Stimulated activated CD4-positive, alpha-beta T cell treated with anti-CD3 and anti-CD28 coated beads, Interleukin-15, amount 100 ng/mL, for 1 hour (primary cell): ENCODE results near the gene CLEC16A.
A peak's percentile ranks its signal among the peaks of the same experiment; 100 is the strongest.
"Not testable (repeated sequence)": the region's sequence is repeated elsewhere in the genome, so short reads cannot be mapped to it uniquely, and the experiment has no call there.

Experiments used
- DNase-seq, 2 donors: peaks; one replicate each; pipeline ENCODE4 v3.0.0-alpha.2; 2020; ENCODE audit warnings: low read depth in 1 of 2, low spot score in 1 of 2

The CLEC16A gene

DNA sequence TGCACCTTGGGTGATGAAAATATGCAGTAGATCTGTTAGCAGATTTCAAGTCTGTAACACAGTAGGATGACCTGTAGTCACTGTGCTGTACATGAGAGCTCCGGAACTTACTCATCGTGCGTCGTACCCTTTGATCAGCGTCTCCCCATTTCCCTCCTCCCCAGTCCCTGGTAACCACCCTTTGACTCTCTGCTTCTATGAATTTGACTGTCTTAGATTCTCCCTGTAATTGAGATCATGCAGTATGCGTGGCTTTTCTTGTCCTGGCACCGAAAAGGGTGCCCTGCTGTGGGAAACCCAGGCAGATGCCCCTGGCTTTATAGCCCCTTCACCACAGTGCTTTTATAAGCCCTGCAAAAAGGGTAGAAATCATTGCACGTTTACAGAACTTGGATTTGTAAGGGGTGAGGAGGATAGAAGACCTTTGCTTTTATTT, 20.5 kb downstream of the CLEC16A start:
- peak in 1 of 2 donors; percentile 40 for DNase-seq

DNA sequence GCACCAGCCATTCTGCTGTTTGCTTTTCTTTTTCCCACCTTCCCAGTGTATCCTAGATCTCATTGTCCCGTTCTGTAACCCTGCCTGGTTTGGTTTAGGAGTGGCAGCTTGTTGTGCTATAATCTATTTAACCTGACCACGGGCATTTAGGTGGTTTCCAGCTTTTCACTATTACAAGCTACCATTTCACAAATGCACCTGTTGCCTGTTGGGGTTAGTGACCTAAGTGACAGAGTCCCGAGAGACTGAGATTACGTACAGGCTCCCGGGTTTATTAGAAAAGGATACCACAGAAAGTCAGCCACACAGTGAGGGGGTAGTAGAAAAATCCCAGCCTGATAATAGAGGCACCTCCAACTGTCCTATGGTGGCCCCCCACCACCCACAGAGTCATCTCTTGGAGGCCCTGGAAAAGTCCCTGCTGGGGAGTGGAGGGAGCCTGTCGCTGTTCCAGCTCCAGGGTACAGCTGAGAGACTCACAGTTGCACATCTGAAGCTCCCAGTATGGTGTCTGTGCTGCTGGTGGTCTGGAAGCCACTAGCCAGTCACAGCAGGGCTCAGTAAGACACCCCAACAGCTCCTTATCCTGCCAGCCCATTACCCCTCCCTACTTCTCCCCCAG, 21.2 kb downstream of the CLEC16A start:
- DNase-seq = no peak

DNA sequence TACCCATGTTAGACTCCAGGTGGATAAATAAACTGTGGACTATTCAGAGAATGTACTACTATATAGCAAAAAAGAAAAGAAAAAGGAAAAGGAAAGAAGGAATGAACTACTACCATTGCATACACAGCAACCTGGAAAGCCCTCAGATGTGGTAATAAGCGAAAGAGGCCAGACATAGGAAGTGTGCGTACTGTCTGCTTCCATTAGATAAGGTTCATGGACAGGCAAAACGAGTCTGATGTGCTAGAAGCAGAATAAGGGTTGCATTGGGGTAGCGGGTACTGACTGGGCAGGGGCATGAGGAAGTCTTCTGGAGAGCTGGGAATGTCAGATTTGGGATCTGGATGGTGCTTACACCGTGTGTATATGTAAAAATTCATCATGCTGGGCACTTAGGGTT, 21.8 kb downstream of the CLEC16A start:
- DNase-seq = no peak

DNA sequence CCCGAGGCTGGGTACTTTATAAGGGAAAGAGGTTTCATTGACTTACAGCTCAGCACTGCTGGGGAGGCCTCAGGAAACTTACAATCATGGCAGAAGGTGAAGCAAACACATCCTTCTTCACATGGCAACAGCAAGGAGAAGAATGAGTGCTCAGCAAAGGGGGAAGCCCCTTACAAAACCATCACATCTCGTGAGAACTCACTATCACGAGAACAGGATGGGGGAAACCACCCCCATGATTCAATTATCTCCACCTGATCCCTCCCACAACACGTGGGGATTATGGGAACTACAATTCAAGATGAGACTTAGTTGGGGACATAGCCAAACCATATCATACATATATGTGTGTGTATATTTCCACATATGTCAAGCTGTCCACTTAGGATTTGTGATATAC, 22.2 kb downstream of the CLEC16A start:
- not testable (repeated sequence) for DNase-seq

DNA sequence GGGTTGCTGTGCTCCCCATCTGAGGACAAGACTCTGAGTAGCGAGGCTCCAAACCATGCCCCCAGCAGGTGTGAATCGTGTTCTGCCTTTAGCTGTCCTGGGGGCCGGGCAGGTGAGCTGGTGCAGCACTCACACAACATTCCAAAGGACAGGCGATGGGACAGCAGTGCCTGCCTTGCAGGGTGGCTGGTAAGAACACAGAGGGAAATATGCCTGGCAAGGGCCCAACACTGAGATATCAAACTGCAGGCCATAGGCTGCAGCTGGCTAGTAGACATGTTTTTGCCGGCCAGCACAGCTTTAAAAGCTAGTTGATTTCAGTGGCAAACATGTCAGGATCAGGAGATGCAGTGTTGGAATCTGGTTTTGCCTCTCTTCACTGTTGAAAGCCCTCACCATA, 23.6 kb downstream of the CLEC16A start:
- no peak for DNase-seq

DNA sequence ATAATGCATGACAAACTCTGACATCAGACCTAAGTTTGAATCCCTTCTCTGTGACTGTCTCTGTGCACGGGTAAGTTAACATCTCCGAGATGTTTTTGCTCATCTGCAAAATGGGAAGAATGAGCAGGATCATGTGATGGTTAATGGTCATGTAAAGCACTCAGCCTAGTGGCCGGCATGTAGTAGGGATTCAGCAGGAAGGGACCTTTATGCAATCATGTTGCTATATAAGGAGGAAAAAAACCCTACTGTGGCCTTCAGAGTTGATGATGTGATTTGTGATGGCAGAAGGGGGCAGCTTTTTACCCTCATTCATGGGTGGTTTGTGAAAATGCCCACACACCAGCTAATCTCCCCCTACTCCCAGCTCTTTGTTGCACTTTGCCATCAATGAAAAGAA, 24.1 kb downstream of the CLEC16A start:
- no peak for DNase-seq

DNA sequence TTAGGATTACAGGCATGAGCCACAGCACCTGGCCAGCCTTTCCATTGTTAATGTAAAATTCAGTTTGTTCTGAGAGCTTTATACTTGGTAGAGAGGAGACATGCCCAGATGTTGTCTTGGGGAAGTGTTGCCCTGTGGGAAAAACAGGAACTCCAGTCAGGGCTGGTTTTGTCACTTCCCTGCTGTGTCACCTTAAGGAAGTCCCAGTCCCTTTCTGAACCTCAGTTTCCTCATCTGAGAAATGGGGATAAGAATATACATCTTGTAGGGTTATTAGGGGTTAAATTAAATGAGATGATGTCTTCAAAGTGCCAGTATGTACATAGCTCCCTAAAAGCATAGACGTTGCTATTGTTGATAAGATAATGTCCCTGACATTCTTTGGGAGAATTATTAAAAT, 25.3 kb downstream of the CLEC16A start:
- no peak for DNase-seq

DNA sequence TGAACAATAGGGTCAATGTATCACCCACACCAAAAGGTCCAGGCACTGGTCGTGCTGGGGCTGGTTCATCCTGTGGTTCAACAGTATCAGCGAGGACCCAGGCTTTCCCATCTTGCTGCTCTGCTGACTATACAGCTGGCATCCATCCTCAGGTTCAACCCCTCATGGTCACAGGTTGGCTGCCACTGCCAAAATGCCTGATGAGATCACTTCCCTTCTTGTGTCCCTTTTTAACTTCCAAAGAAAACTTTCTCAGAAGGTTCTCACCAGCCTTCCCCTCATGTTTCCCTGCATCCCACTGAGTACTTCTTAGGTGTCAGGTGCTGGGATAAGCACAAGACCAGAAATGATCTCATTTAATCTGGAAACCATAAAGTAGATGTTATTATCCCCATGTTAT, 25.7 kb downstream of the CLEC16A start:
- no peak for DNase-seq

DNA sequence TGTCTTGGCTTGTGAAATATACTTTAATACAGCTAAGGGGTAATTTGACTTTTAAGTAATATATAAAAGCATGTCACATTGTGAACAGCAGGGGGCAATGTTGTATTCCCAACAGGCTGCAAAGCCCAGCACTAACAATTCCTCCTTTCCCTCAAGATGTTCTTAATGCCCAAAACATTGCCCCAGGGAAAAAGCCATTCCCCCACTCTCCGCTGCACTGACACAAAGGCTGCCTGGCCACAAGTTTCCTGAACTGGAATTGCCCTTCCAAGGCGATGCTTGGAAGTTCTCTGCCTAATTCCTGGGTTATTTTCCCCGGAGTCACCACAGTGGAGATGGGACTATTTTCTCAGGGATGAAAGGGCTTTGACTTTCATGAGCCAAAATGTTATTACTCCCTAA, 27.2 kb downstream of the CLEC16A start:
- DNase-seq = no peak

DNA sequence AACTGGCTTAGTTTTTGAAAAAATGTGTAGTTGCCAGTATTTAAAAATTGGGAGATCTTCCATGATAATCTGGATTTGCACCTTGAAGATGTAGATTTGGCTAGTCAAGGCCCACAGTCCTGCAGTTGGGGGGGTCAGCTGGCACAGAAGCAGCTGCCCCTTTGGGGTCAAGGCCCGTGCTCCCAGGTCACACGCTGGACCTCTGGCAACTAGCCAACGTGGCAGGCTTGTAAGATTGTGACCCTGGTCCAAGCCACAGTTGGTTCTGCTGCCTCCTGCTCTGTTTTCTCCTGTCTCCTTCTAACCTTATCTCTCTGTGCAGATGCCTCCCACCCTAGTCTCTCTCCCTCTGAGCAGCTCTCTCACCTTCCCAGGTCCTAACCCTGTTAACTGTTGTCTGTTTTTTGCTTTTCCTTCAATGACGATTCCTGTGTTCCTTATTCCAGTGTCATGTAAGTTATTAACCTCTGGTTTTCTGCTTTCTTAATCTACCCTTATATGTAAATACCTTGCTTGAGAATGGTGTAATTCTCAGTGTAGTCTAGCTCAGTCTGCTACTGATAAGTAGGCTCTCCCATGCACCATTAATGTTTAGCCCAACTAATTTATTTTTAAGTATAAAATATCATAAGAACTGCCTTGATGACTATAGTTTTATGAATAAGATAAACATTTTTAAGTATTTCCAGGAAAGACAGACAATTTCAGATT, 27.9 kb downstream of the CLEC16A start:
- DNase-seq = no peak

DNA sequence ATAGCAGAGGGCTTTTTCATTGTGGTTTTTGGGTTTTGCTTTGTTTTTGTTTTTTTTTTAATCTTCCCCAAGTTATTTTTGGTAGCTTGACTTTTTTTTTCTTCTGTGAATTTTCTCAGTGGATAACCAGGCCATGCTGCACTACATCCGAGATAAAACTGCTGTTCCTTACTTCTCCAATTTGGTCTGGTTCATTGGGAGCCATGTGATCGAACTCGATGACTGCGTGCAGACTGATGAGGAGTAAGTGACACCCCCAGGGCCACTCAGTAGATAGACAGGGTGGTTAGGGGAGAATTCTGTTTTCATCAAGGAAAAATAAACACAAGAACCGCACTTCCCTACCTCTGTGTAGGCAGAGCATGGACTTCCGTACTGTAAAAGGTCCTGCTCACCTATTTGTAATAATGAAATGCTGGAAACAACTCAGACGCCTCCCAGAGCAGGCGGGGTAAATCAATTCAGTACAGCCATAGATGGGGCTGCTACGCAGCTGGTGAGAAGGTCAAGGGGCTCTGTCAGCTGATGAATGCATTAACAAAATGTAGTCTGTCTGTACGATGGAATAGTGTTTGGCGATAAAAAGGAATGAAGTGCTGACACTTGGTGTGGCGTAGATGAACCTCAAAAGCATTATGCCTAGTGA, 28.6 kb downstream of the CLEC16A start:
- DNase-seq = no peak

DNA sequence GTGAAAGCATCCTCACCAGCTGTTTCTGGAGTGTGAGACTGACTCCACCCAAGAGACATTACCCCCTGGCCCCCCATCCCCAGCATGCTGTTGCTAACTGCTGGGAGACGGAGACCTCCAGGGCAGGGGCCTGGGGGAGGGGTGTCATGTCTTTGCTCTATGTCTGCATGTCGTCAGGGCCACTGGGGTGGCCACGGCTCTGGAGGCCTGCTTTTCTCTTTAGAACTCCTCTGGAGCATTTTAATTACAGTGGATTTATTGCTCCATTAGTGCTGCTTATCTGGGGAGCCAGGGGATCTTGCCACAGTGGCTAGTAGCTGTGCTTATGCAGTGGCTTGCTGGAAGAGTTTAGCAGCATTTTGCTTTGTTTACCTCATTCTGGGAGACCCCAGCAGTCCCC, 32.3 kb downstream of the CLEC16A start:
- DNase-seq = no peak

DNA sequence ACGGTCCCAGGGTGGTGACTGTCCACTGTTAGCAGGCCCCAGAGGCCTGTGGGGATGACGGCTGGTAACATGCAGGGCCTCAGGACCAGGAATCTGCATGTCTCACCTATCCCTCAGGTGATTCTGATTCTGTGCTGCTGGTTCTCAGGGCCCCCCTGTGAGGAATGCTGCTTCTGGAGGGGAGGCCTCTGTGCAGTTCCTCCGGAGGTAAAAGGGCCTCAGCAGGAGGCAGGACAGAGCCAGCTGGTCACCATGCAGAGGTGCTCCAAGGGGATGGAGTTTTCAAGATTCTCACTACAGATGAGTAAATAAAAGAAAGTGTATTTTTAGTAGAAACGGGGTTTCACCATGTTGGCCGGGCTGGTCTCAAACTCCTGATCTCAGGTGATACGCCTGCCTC, 33.8 kb downstream of the CLEC16A start:
- DNase-seq = no peak

DNA sequence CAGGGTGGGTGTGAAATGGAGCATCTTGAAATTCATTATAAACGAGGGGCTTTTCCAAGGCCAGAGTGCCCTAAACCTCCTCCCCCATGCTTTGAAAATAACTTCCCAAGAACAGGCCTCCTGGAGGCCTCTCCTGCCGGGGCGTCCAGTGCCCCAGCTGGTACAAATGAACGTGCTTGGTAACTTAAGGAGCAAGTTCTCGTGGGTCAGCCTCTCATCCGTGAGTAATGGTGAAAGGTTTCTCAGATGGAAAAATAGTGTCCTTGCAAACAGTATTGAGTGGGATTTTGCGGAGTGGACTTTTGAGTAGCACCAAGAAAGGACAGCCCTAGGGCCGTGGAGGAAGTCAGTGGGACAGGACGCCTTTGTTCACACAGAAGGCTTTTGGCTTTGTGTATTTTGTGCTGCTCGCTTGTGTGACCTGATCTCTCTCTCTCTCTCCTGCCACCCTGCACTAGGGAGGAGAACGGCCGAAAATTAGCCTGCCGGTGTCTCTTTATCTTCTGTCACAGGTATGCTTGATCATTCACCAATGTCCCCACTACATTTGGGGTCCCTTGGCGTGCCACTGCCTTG, 34.6 kb downstream of the CLEC16A start:
- no peak for DNase-seq

DNA sequence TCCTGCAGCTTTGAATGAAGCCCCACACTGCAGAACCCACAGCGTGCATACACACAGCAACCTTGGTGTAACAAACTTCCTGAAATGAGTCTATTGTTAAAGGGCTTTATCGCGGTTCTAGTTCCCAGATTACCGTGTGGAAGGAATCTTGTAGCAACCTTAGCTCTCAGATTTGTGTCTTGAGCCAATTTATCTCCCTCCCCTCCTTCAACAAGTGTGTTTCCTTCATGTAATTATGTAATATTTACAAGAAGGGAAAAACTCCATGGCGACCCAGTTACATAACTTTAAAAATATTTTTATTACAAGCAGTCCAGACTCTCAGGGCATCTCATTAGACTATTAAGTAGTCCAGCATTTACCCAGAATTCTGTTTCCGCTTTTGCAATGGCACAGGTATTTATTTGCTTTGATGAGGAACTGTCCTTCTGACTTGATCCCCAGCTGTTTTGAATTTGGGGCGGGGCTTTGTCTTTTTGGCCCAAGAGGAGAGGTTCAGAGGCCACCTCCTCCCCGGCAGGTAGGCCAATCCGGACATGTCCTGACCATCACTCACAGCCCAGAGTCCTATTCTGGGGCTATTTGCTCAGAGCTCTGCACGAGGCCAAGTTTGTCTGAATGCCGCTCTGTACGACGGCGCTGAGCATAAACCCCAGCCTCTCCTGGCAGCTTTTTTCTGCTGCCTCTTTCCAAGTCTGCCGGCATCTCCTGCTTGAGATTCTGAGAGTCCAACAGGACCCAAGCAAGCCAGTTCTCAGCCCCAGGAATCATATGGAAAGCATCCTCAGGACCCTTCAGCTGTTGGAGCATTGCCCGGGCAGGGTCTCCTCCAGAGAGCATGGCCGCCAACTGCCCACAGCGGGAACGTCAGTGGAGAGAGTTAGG, 35.6 kb downstream of the CLEC16A start:
- no peak for DNase-seq

DNA sequence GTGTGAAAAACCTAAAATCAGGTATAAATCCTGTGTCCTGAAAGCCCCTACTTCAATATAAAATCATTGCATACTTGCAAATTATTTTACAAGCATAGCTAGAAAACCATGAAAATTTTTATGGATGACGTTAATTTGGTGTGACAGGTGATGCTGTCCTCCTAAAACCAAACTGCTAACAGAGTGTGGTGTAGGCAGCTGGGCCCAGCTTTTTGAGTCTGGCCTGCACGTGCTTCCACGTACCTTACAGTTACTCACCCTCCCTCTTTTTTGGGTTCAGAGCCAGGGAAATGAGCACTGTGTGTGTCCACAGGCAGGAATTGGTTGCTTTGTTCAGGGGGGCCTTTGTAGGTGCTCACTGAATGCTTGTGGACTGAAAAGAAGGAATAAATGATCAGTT, 36.4 kb downstream of the CLEC16A start:
- DNase-seq = no peak

DNA sequence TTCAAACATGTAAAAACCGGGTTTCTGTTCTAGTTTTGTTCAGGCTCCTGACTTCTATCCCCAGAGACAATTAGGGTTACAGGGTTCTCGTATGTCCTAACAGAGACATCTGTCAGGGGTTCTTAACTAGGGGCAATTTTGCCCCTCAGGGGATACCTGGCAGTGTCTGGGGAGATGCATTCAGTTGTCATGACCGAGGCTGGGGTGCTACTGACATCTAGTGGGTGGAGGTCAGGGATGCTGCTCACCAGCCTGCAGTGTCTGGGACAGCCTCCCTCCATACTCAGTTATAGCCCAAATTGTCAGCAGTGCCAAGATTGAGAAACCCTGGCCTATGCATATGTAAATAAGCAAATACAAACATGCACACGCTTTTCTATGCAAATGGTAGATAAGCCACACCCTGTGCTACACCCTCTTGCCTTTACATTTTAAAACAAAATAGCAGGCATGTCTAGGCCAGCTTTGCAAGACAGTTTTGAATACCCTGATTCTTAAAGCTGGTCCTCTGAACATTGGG, 37.4 kb downstream of the CLEC16A start:
- peak in 1 of 2 donors; percentile 11 for DNase-seq

DNA sequence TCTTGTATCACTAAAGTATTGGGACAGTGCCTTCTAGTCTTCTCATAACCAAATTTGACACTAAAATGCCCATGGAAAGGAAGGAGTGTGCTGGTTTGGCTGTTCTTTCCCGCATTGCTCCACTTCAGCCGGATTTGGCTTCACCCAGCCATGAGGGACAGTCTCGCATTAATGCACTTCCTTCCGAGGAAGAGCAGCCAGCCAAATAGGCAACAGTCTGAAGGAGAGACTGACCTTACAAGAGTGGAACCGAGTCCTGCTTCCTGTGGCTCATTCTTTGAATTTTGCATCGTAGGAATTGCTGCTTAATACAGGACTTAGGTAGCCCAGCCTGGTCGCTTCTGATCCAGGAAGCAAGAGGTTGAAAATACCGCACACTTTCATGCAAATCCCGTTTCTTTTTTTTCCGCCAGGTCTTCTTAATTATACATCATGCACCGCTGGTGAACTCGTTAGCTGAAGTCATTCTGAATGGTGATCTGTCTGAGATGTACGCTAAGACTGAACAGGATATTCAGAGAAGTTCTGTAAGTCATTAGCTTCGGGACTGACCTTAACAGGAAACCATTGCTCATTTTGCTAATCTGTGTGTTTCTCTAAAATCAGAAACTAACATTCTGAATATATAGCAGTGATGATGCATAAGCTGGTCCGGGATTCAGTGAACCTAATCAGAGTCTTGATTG, 38.2 kb downstream of the CLEC16A start:
- DNase-seq = no peak

DNA sequence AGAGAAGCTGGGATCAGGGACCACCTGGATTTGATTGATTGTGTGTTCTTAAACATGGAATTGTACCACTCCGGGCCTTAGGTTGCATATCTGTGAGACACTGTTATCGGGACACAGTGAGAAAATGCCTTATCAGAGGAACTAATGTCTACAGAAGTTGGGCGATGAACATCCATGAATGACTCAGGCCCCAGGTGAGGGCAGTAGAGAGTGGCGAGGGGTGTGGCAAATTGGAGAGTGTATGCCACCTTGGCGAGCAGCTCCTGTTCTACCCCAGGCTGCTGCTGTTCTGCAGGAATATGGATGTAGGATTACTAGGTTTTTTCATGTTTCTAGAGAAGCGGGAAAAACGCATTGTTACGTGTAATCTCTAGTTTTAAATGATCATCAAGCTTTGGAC, 38.8 kb downstream of the CLEC16A start:
- DNase-seq = no peak

DNA sequence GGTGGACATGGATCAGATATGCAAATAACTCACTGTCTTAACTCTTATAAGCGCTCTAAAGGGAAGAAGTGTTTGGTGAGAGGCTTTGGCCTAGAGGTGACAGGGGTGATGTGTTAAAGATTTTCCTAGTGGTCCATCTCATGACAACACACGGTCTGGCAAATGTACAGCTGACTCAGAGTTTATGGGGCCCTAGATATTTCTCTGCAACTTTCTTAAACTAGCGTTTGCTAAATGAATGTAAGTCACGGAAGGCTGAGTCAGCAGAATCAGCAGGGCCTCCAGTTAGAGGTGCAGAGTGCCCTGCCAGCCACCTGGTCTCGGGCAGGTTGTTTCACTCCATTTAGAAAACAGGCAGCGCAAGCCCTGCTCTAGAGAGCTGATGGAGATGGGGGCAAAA, 40.1 kb downstream of the CLEC16A start:
- no peak for DNase-seq
